Tibial nerve (tissue), 4 donors: ENCODE measurements around the gene SLC5A10. TPM values are rescaled to one million over a fixed set of nuclear protein-coding genes. Genes with fewer than 3 reads are reported as not detected.

Source experiments
- DNase-seq, 2 donors: peaks; one replicate each; pipeline ENCODE4 v3.0.0-alpha.2; 2019; ENCODE audit warnings: low spot score in 2 of 2
- H3K27ac ChIP-seq, 4 donors: fragments of 200-600 bp; sonication (generic) in 3 of 4; one replicate each; pipeline ENCODE4 v1.5.1; 2017 to 2019; ENCODE audit warnings: mild to moderate bottlenecking in 1 of 4
- H3K27me3 ChIP-seq, 2 donors: fragments of 200-600 bp; sonication (generic) in 1 of 2; one replicate each; pipeline versions ENCODE4 v1.5.1 to v1.6.0; 2017 to 2019
- H3K36me3 ChIP-seq, 3 donors: fragments of 200-600 bp; sonication (generic); one replicate each; pipeline ENCODE4 v1.5.1; 2018 to 2019
- H3K4me1 ChIP-seq, 4 donors: fragments of 200-600 bp; sonication (generic) in 3 of 4; one replicate each; pipeline ENCODE4 v1.5.1; 2017 to 2019
- H3K4me3 ChIP-seq, 4 donors: fragments of 200-600 bp; sonication (generic) in 3 of 4; one replicate each; pipeline ENCODE4 v1.5.1; 2017 to 2019; ENCODE audit warnings: mild to moderate bottlenecking in 1 of 4, moderate library complexity in 1 of 4
- H3K9me3 ChIP-seq, 4 donors: fragments of 200-600 bp; sonication (generic) in 3 of 4; one replicate each; pipeline ENCODE4 v1.5.1; 2017 to 2019
- CTCF ChIP-seq, 5 experiments: fragments of 200-600 bp in 3 of 5; fragments of 450-650 bp in 2 of 5; sonication (generic) in 3 of 5; IDR thresholded peaks; one replicate each; pipeline ENCODE4 v1.5.1; 2016 to 2019; ENCODE audit warnings: antibody characterized with exemption in 5 of 5, mild to moderate bottlenecking in 3 of 5, moderate library complexity in 2 of 5
- EP300 ChIP-seq, 2 donors: sonication (generic); formaldehyde crosslinking; IDR thresholded peaks; one replicate each; pipeline ENCODE4 v1.6.1; 2017; ENCODE audit warnings: antibody characterized with exemption in 2 of 2, mild to moderate bottlenecking in 1 of 2
- POLR2A ChIP-seq, 2 donors: fragments of 450-650 bp; IDR thresholded peaks; one replicate each; pipeline ENCODE4 v1.6.1; 2017; ENCODE audit warnings: antibody characterized with exemption in 2 of 2, mild to moderate bottlenecking in 2 of 2, moderate library complexity in 2 of 2
- WGBS, 2 donors: methylation state at CpG; one replicate each; pipeline ENCODE4 v1.1.5; 2018; 5-methylcytosine and 5-hydroxymethylcytosine counted together
- total RNA-seq, 4 donors: library from RNA; depleted of rRNA; stranded (reverse); fragments of >200 nt; gene quantifications; one replicate each; pipeline ENCODE4 v1.1.0, GENCODE V29; 2016

The SLC5A10 gene
- total RNA-seq, 4 donors from 2014 or later = not detected

DNA sequence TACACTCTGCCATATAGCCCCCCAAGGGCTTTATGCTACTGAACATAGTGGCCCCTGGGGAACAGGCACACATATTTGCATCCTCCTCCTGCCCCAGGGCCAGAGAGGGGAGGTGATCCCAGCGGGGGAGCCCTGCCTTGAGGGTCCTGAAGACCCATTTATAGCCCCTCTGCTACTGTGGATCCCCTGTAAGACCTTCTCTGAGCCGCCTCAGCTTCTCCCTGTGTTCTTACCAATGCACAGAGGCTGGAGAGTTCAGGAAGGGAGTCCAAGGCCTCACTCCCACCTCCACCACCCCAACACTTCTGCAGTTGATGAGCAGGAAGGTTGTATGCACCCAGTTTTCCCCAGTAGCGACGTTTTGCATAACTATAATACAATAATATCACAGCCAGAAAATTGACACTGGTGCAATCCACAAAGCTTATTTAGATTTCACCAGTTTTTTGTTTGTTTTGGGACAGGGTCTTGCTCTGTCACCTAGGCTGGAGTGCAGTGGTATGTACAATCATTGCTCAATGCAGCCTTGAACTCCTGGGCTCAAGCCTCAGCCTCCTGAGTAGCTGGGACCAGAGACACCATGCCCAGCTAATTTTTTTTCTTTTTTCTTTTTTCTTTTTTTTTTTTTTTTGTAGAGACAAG, 53.9 kb downstream of the SLC5A10 start:
- no peak for DNase-seq
- peaks cover 0 to 16% (median 7%) of the 10 kb centered on the region in 4 donors for H3K4me1 ChIP-seq
- H3K27ac ChIP-seq = no peak overlapping the region
- peaks cover 0 to 3% (median 0%) of the 10 kb centered on the region in 4 donors for H3K9me3 ChIP-seq
- WGBS, 2 donors = 93 to 94% methylated on average over 4 of the region's 4 CpGs
- H3K27me3 ChIP-seq = peaks cover 0 to 23% of the 10 kb centered on the region in 2 donors
- TF ChIP-seq CTCF (IDR thresholded peaks at IDR 0.05) = no peak
- no peak for TF ChIP-seq EP300 (IDR thresholded peaks at IDR 0.05)
- TF ChIP-seq POLR2A (IDR thresholded peaks at IDR 0.05) = no peak
- H3K4me3 ChIP-seq = no peak overlapping the region
- H3K36me3 ChIP-seq = no peaks in the 10 kb centered on the region

DNA sequence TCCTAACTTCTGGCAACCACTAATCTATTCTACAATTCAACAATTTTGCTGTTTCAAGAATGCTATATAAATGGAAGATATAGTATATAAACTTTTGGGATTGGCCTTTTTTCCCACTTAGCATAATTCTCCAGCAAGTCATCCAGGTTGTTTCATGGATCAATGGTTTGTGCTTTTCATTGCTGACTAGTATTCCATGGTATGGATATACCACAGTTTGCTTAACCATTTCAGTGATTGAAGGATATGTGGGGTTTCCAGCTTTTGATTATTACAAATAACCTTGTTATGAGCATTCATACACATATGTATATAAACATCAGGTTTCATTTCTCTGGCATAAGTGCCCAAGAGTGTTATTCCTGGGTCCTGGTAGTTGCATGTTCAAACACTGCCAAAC, 54.7 kb downstream of the SLC5A10 start:
- Histone ChIP-seq H3K27me3 (peaks cover 0 to 23% of the 10 kb centered on the region in 2 donors), H3K4me1 (peaks cover 0 to 16% (median 7%) of the 10 kb centered on the region in 4 donors), H3K27ac (no peak overlapping the region), H3K9me3 (peaks cover 0 to 3% (median 0%) of the 10 kb centered on the region in 4 donors), H3K4me3 (no peak overlapping the region), H3K36me3 (no peaks in the 10 kb centered on the region)
- TF ChIP-seq EP300 (IDR thresholded peaks at IDR 0.05) = no peak
- no peak for TF ChIP-seq CTCF (IDR thresholded peaks at IDR 0.05)
- no peak for TF ChIP-seq POLR2A (IDR thresholded peaks at IDR 0.05)
- DNase-seq = no peak

DNA sequence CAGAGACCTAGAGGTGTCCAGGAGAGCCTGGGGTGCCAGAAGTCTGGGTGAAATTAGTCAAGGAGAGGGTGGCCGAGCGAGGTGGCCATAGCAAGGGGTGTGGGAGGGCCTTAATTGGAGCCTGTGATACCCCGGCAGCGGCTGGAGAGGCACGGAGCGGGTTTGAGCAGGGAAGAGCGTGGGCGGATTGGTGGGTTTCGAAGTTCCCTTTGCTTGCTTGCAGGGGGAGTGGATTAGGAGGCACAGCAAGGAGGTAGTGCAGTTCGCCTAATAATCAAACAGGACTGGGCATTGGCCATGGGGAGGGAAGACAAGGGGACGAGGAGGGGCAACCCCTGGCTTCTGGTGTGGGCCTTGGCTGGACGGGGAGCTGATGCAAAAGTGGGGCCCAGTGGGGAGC, 58.0 kb downstream of the SLC5A10 start:
- no peak for DNase-seq
- Histone ChIP-seq H3K9me3 (peaks cover 0 to 3% (median 0%) of the 10 kb centered on the region in 4 donors), H3K36me3 (no peaks in the 10 kb centered on the region), H3K27ac (no peak overlapping the region), H3K4me1 (peaks cover 0 to under 1% (median 0%) of the 10 kb centered on the region in 4 donors), H3K4me3 (no peak overlapping the region), H3K27me3 (peaks cover 0 to 10% of the 10 kb centered on the region in 2 donors)
- WGBS, 2 donors = 89 to 92% methylated on average over 12 of the region's 12 CpGs
- TF ChIP-seq CTCF (IDR thresholded peaks at IDR 0.05) (no peak), EP300 (IDR thresholded peaks at IDR 0.05) (no peak), POLR2A (IDR thresholded peaks at IDR 0.05) (no peak)

GRCh38 chr17:19010729-19011505, 59.0 kb downstream of the SLC5A10 start:
- Histone ChIP-seq H3K36me3 (no peaks in the 10 kb centered on the region), H3K9me3 (peaks cover 0 to 3% (median 0%) of the 10 kb centered on the region in 4 donors), H3K27me3 (peaks cover 0 to under 1% of the 10 kb centered on the region in 2 donors), H3K4me3 (no peak overlapping the region), H3K27ac (no peak overlapping the region), H3K4me1 (no peaks in the 10 kb centered on the region)
- WGBS, 2 donors = 56 to 62% methylated on average over 11 of the region's 11 CpGs
- TF ChIP-seq CTCF (IDR thresholded peaks at IDR 0.05) = no peak
- no peak for TF ChIP-seq POLR2A (IDR thresholded peaks at IDR 0.05)
- no peak for TF ChIP-seq EP300 (IDR thresholded peaks at IDR 0.05)
- no peak for DNase-seq

- no peak for TF ChIP-seq EP300 (IDR thresholded peaks at IDR 0.05)
- no peak for TF ChIP-seq POLR2A (IDR thresholded peaks at IDR 0.05)
- no peaks in the 10 kb centered on the region for H3K36me3 ChIP-seq
- H3K9me3 ChIP-seq = no peaks in the 10 kb centered on the region
- no peaks in the 10 kb centered on the region for H3K4me1 ChIP-seq
- 77 to 83% methylated on average over 6 of the region's 6 CpGs for WGBS, 2 donors
- H3K27me3 ChIP-seq = no peaks in the 10 kb centered on the region
- no peak for DNase-seq
- no peak overlapping the region for H3K27ac ChIP-seq
- H3K4me3 ChIP-seq = no peak overlapping the region
These were observed 59.6 kb downstream of the SLC5A10 start for GRCh38 chr17:19011581-19011980.
